Testis (tissue), 2 donors: ENCODE results near the gene SLCO4A1.

Source experiments
- CTCF ChIP-seq, 3 experiments: fragments of 450-650 bp in 2 of 3; fragments of 200-600 bp in 1 of 3; sonication (generic) in 1 of 3; IDR thresholded peaks; one replicate each; pipeline ENCODE4 v1.5.1; 2016 to 2019; ENCODE audit warnings: antibody characterized with exemption in 3 of 3, mild to moderate bottlenecking in 2 of 3, moderate library complexity in 1 of 3
- POLR2A ChIP-seq: fragments of 450-650 bp; IDR thresholded peaks from one replicate; pipeline ENCODE4 v1.6.1; 2017; ENCODE audit warnings: antibody characterized with exemption, mild to moderate bottlenecking, moderate library complexity

GRCh38 chr20:62639765-62640164 is 2.5 kb upstream of the SLCO4A1 start:
- TF ChIP-seq CTCF (IDR thresholded peaks at IDR 0.05) = no peak
- TF ChIP-seq POLR2A = no peak
